Thoracic aorta (tissue), 2 donors: ENCODE data around the gene RBMS3. TPM values are rescaled to one million over a fixed set of nuclear protein-coding genes. Genes with fewer than 3 reads are reported as not detected.

Source experiments
- ATAC-seq: fragments of 150-250 bp; one replicate; pipeline ENCODE4 v1.8.0; 2017; ENCODE audit warnings: low read depth; ENCODE audit not compliant: insufficient number of reproducible peaks, low FRiP score
- DNase-seq: peaks from one replicate; pipeline ENCODE4 v3.0.0-alpha.2; 2020; ENCODE audit warnings: low spot score
- H3K27ac ChIP-seq, 2 donors: fragments of 200-600 bp; sonication (generic); 1 replicate in 1 of 2; 2 replicates in 1 of 2; pipeline ENCODE4 v1.5.1; 2016; ENCODE audit warnings: mild to moderate bottlenecking in 2 of 2, moderate library complexity in 2 of 2
- H3K27me3 ChIP-seq: fragments of 200-600 bp; sonication (generic); replicated peaks from 2 replicates; pipeline ENCODE4 v1.6.0; 2016; ENCODE audit warnings: mild to moderate bottlenecking; ENCODE audit not compliant: insufficient read depth
- H3K36me3 ChIP-seq: fragments of 200-600 bp; sonication (generic); one replicate; pipeline ENCODE4 v1.5.1; 2016
- H3K4me1 ChIP-seq, 2 donors: fragments of 200-600 bp; sonication (generic); 1 replicate in 1 of 2; 2 replicates in 1 of 2; pipeline versions ENCODE4 v1.5.1 to v1.6.0; 2016; ENCODE audit warnings: low read depth in 2 of 2, mild to moderate bottlenecking in 1 of 2; ENCODE audit not compliant: control insufficient read depth in 1 of 2
- H3K4me3 ChIP-seq: fragments of 200-600 bp; sonication (generic); 2 replicates; pipeline ENCODE4 v1.5.1; 2016; ENCODE audit warnings: mild to moderate bottlenecking
- H3K9me3 ChIP-seq: fragments of 200-600 bp; sonication (generic); 2 replicates; pipeline ENCODE4 v1.5.1; 2016
- total RNA-seq, 2 donors: library from RNA; depleted of rRNA; stranded (reverse); fragments of >200 nt; gene quantifications; one replicate each; pipeline versions ENCODE4 v1.1.0 to v1.2.3, GENCODE V29; 2016
- TF ChIP-seq, protein P1 (sequence below): fragments of 200-600 bp; sonication (generic); IDR thresholded peaks from one replicate; pipeline ENCODE4 v1.5.1; 2019; ENCODE audit warnings: antibody characterized with exemption

Gene RBMS3
- total RNA-seq, 2 donors from 2014 or later, result 149 to 186 TPM

GRCh38 chr3:29481969-29482767, 201.3 kb downstream of the RBMS3 start:
- ATAC-seq, result no peak
- TF ChIP-seq, protein P1, sequence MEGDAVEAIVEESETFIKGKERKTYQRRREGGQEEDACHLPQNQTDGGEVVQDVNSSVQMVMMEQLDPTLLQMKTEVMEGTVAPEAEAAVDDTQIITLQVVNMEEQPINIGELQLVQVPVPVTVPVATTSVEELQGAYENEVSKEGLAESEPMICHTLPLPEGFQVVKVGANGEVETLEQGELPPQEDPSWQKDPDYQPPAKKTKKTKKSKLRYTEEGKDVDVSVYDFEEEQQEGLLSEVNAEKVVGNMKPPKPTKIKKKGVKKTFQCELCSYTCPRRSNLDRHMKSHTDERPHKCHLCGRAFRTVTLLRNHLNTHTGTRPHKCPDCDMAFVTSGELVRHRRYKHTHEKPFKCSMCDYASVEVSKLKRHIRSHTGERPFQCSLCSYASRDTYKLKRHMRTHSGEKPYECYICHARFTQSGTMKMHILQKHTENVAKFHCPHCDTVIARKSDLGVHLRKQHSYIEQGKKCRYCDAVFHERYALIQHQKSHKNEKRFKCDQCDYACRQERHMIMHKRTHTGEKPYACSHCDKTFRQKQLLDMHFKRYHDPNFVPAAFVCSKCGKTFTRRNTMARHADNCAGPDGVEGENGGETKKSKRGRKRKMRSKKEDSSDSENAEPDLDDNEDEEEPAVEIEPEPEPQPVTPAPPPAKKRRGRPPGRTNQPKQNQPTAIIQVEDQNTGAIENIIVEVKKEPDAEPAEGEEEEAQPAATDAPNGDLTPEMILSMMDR, result no peak

DNA sequence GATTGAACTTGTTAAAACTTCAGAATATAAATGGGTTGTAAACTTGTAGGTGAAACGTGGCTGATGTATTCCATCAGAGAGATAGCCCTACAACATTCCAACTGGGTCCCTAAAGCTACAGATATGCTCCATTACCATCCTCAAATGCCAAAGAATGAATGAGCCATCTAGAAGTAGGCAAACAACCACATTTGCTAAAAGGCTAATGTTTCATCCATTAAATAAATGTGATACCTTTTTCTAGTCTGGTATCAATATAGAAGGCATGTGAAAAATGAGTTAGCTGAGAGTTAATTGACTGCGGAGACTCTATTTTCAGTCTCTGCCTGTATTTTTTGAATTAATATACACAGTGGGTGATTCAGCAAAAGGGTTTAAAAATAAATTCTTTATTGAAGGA, 203.8 kb downstream of the RBMS3 start:
- ATAC-seq, result no peak
- Histone ChIP-seq H3K36me3 (no peaks in the 10 kb centered on the region), H3K4me3 (no peak overlapping the region), H3K27me3 (no peaks in the 10 kb centered on the region), H3K4me1 (peaks cover 15 to 26% of the 10 kb centered on the region in 2 donors), H3K9me3 (no peaks in the 10 kb centered on the region), H3K27ac (no peak overlapping the region)
- TF ChIP-seq, protein P1, result no peak
- DNase-seq, result no peak

More at GRCh38 chr3:29481969-29482767, 201.3 kb downstream of the RBMS3 start:
- no peak overlapping the region for H3K27ac ChIP-seq
- no peaks in the 10 kb centered on the region for H3K9me3 ChIP-seq
- peaks cover 15 to 26% of the 10 kb centered on the region in 2 donors for H3K4me1 ChIP-seq
- no peaks in the 10 kb centered on the region for H3K27me3 ChIP-seq
- no peak overlapping the region for H3K4me3 ChIP-seq
- no peaks in the 10 kb centered on the region for H3K36me3 ChIP-seq
- DNase-seq, result no peak

DNA sequence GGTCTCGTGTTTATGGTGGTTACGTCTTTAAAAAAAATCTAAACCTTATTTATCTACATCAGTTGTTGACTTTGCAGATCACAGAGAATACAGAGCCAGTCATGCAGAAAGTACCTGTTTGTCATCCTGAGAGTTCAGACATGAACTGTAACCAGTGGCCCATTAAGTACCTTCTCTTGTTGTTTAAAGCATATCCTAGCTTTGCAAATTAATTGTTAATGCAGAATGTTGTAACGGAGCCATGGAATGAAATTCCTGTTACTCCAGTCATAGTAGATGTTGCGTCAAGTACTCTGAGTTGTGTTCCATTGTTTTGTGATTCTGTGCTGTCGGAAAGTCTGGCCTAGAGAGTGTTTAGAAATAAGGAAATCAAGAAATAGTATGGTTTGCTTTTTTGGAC, 205.2 kb downstream of the RBMS3 start:
- no peak overlapping the region for H3K4me3 ChIP-seq
- no peak overlapping the region for H3K27ac ChIP-seq
- peaks cover 15 to 26% of the 10 kb centered on the region in 2 donors for H3K4me1 ChIP-seq
- no peaks in the 10 kb centered on the region for H3K36me3 ChIP-seq
- peak; percentile 86 for ATAC-seq
- no peaks in the 10 kb centered on the region for H3K9me3 ChIP-seq
- H3K27me3 ChIP-seq, result no peaks in the 10 kb centered on the region
- DNase-seq, result no peak
- TF ChIP-seq, protein P1, result no peak

DNA sequence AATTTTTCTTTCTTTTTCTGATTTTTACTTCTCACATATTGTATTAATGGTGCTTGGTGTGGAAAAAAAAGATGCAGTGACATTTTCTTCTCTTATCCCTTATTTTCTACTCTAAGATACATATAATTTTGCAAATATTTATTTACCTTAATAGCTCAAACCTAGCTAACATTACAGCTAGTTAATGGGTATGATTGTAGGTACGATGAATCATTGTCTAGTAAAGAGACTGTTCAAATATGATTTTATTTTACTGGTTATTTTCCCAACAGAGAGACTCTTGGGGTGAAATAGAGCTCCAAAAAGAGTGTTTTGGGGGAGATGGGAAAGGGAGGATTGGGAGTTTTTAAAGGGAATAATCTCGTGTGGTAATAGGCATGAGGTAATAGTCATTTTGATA, 206.0 kb downstream of the RBMS3 start:
- no peaks in the 10 kb centered on the region for H3K27me3 ChIP-seq
- TF ChIP-seq, protein P1, result no peak
- ATAC-seq, result no peak
- H3K36me3 ChIP-seq, result no peaks in the 10 kb centered on the region
- H3K27ac ChIP-seq, result peak overlapping the region in 1 of 2 donors; percentile 19
- no peaks in the 10 kb centered on the region for H3K9me3 ChIP-seq
- no peak for DNase-seq
- no peak overlapping the region for H3K4me3 ChIP-seq
- H3K4me1 ChIP-seq, result peaks cover 15 to 21% of the 10 kb centered on the region in 2 donors

GRCh38 chr3:29488922-29489321, 208.1 kb downstream of the RBMS3 start:
- H3K27ac ChIP-seq, result no peak overlapping the region
- H3K36me3 ChIP-seq, result no peaks in the 10 kb centered on the region
- TF ChIP-seq, protein P1, result no peak
- DNase-seq (no peak), ATAC-seq (no peak)
- no peak overlapping the region for H3K4me3 ChIP-seq
- peaks cover 15 to 18% of the 10 kb centered on the region in 2 donors for H3K4me1 ChIP-seq
- no peaks in the 10 kb centered on the region for H3K27me3 ChIP-seq
- no peaks in the 10 kb centered on the region for H3K9me3 ChIP-seq
